HK-2 (cell line): ENCODE measurements around the gene NLRP9.

ENCODE experiments used
- DNase-seq: peaks from one replicate; pipeline ENCODE4 v3.0.0-alpha.2; 2018; ENCODE audit not compliant: unreplicated experiment

Gene NLRP9

DNA sequence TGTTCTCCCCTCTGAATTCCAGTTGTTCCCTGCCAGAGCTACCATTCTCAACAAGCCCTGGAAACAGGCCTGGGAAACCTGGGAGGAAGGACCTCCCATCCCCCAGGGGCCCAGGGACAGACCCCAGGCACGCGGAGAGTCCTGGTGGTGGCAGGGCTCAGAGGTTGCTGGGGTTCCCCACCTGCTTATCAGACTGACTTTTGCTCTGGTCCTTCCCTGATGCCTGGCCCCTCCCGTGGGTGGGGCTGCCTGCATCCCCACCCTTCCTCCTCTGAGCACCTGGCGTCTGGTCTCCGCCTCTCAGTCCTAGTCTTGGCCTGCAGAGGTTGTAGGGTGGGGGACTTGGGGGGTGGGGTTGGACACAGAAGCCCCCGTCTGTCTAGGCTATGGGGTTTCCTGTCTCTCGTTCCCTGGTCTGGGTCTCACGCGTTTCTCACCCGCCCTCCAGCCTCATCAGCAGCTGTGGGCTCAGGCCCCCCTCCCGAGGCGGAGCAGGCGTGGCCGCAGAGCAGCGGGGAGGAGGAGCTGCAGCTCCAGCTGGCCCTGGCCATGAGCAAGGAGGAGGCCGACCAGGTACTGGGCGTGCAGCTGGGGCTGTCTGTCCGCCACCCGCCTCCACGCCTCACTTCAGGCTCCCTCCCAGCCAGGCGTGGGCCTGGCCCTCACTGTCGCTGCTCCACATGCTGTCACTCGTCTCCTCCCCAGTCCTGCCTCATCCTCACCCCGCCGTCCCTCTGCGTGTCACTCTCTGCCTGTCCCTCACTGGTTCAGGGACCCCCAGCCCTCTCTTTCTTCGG lies 49.6 kb downstream of the NLRP9 start:
- no peak for DNase-seq

DNA sequence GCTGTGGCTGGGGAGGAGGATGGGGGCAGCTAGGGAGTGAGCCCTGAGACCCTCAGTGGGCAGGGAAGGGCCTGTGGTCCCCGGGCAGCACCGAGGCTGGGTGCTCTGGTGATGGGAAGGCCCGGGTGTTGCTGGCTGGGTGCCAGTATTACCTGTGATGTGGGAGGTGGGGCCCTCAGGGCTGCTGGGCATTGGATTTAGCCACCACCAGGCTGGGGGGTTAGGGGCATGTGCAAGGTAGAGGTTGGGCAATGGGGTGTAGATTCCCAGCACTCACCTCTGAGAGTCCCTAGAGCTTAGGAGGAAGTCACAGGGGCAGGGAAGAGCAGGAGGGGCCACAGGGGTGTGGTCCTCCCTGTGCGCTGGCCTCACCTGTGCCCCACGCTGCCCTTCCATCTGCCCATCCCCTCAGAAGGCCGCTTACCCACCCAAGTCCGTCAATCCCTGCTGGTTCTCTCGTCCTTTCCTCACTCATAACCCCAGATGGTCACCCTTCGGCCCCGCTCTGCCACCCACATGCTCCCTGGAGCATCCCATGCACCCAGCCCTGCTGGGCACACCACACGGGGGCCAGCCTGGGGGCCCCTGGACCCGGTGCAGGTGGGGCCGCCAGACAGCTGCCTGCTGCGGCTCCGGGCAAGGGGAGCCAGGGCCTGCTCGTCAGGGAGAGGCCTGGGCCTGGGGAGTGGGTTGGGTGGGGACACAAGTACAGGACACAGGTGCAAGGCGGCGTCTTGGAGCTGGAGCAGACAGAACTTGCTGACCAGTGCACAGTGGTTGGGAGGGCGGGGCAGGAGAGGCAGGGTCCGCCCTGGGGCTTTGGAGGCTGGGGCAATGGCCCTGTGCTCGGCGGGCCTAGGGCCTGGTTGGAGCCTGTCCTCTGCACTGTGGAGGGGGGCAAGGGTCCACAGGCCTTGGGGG lies 50.7 kb downstream of the NLRP9 start:
- DNase-seq, result no peak

DNA sequence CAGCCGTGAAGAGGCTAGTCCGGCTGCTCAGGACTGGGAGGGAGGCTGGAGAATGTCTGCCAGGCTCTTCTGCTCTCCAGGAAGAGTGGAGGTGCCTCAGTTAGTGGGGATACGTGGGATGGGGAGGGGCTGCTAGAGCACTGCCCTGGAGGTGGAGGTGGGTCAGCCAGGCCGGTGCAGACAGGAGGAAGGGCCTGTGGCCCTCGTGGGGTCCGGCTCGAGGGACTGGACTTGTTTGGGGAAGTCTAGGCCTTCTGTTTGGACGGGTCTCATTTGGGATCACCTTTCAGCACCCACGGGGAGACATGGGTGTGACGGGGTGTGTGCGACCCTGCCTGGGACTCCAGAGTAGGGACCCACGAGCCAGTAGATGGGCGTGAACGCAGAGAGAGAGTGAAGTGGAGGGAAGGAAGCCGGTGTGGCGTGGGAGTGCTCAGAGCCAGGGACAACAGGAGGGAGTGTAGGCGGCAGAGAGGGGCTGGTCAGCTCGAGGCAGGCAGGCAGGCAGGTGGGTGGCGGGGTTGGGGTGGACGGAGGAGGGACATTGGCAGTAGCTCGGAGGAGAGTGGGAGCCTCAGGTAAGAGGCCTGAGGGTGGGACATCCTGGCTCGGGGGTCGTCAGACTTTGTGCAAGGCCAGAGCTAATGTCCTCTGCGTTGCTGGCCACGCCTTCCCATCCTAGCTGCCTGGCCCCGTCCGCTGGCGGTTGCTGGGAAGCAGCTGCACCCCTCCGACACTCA lies 51.7 kb downstream of the NLRP9 start:
- DNase-seq, result no peak

DNA sequence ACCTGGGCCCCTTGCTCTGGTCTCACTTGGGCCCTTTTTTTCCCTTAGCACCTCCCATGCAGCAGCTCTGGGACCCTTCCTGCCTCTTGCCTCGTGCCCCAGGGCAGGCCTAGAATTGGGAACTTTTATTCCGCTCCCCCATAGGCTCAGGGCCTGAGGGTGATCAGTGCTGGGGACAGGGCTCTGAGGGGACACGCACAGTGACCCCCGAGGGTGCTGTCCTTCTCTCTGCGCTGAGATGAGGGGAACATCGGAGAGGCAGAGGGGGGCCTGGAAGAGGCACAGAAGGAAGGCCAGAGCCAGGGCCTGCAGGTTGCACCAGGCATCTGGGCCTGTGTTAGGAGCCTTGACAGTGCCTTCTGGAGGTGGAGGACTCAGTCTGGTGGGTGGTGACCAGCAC lies 52.4 kb downstream of the NLRP9 start:
- no peak for DNase-seq

DNA sequence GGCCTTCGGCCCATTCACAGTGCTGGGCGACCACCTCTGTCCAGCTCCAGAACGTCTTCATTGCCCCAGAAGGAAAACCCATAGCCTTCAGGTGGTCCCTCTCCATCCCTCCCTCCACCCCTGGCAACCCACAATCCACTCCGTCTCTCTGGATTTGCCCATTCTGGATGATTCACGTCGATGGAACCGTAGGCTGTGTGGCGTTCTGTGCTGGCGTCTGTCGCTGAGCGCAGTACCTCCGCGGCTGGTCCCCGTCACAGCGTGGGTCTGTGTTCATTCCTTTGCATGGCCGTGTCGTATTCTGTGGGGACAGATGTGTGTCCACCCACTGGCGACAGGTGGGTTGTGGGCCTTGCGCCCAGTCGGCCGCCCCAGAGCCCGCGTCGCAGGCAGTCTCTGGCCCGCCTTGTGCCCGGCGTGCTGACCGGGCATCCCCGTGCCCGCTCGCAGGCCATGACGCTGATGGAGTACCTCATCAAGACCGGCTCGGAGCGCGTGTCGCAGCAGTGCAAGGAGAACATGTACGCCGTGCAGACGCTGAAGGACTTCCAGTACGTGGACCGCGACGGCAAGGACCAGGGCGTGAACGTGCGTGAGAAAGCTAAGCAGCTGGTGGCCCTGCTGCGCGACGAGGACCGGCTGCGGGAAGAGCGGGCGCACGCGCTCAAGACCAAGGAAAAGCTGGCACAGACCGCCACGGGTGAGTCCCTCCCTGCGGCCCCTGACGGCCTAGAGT lies 53.1 kb downstream of the NLRP9 start:
- DNase-seq, result no peak

DNA sequence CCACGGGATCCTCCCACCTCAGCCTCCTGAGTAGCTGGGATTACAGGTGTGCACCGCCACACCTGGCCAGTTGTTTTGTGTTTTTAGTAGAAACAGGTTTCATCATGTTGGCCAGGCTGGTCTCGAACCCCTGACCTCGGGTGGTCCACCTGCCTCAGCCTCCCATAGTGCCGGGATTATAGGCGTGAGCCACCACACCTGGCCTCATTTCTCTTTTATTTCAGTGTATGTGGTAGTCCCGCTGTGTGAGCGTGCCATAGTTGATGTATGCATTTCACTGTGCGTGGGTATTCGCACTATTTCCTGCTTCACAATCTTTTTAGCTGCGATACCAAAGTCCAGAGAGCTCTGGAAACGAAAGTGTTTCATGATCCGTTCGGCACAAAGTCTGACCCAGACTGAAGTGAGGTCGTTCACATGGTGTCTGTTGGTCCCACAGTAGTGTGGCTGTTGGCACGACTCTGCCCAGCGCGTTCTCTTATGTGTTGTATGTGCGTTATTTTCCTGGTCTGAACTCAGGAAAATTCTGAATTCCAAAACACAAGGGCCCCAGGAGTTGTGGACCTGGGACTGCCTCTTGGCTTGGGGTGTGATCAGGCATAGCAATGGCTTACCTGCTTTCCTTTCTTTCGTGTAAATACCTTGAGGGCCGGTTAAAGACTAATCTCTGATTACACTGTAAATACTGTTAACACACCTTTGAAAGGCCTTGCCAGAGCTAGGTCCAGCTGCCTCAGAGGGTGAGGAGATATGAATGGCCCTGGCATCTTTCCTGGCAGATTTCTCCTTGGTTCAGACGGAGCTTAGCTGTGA lies 54.5 kb downstream of the NLRP9 start:
- no peak for DNase-seq

DNA sequence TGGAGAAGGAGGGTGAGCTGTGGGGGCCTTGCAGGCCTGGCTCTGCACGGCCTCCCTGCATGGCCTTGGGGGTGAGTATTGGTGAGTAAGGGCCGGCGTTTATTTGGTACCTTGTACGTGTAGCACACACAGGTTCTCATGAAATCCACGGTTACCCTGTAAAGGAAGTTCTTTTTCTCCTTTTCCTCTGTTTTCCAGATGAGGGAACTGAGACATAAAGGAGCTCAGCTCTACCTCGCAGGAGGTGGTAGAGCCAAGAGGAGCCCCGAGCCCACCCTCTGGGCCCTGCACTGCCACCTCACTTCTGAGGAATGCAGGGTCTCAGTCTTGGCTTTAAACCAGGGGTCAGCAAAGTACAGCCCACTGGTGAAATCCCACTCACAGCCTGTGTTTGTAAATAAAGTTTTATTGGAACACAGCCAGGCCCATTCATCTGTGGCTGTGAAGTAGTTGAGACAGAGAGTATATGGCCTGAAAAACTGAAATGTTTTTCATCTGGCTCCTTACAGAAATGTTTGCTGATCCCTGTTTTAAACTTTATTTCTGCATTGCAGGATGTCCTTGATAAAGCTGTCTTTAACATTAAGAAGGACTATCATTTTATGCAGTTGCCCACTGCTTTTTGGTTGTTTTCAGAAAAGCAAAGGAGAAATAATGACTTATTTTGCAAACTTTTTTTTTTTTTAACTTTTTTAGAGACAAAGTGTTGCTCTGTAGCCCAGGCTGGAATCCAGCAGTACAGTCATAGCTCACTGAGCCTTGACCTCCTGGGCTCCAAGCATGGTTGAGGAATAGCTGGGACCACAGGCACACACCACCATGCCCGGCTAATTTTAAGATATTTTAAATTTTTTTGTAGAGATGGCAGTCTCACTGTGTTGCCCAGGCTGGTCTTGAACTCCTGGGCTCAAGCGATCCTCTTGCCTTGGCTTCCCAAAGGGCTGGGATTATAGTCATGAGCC lies 56.8 kb downstream of the NLRP9 start:
- DNase-seq, result no peak

DNA sequence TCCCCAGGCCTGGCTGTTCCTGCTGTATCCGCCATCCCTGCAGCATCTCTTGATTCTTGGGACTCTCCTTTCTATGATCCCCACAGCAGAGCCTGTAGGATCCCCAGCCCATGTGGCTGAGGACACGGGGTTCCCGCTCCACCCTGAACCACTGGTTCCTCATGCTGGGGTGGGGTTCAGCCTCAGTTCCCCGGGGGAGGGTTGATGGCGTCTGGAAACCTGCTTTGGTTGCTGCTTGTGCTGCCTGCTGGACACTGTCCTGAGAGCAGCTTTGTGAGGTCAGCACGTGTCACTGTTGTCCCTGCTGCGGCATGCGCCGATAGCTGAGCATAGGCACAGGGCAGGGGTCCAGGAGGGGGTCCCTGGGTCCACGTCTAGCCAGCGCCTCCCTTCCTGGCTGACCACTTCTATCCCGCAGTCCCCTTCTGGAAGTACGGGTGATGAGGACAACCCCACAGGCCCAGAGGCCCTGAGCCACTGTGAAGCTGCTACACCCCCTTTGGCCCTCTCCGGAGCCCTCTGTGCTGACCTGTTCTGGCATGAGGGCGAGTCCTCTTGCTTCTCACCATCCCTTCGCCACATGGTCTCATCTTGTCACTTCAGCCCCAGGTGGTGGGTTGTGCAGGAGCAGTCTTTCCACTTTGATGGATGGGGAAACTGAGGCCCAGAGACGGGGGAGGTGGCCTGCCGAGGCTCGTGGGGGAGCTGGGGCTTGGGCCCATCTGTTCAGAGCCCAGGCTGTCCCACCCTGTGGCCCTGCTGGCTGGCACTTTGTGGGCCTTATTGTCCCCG lies 57.7 kb downstream of the NLRP9 start:
- no peak for DNase-seq

DNA sequence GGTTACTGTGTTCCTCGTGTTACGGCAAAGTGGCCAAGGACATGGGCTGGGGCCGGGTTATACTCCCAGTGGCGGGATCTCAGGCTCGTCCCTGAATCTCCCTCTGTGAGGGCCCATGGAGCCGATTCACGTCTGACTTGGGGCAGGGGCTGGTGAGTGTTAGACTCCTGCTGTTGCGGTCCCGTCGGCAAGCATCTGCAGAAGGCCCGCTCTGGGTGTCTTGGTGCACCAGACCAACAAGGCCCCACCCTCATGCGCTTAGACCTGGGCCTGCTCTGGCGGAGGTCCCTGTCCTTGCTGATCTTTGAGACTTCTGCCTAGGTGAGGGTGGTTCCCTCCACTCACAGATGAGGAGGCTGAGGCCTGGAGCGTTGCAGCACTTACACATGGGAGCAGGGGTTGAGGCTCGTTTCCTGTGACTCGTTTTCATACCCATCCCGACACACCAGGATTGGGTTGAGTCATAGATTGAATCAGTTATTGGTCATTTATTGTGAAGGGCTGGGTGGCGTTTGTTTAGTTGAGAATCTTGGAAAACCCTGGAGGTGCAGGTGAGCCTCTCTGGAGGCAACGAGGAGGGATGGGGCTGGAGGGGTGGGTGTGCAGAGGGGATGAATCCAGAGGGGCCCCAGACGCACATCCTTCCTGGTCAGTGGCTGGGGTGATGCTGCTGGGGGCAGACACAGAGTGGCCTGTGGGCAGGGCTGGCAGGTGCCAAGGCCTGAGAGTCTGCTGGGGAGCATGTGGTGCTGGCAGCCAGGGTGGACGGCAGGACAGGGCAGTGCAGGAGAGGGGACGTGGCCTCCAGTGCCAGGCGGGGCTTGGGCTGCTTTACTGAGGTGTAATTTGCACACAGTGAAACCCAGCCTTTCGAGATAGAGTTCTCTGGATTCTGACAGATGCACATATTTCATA lies 58.6 kb downstream of the NLRP9 start:
- peak; percentile 48 for DNase-seq

DNA sequence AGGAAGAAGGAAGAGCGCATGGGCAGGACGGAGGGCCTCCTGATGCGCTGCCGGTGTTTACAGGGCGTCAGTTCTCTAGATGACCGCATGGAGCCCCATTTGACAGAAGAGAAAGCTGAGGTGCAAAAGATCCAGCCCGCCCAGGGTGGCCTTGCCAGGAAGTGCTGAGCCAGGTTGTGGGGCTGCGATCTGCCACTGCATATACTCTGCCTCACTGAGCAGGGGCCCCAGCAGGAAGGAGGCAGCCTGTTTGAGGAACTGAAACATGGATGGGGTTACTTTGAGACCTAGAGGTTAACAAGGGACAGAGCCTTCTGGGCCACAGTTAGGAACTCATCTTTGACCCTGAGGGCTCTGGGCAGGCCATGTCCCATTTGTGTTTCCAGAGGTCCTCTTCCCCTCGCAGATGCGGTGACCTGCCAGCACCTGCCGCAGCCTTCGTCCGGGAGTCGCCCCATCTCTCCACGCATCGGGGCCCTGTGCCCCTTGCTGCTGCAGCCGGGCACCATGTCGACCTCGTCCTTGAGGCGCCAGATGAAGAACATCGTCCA lies 60.0 kb downstream of the NLRP9 start:
- DNase-seq, result no peak

DNA sequence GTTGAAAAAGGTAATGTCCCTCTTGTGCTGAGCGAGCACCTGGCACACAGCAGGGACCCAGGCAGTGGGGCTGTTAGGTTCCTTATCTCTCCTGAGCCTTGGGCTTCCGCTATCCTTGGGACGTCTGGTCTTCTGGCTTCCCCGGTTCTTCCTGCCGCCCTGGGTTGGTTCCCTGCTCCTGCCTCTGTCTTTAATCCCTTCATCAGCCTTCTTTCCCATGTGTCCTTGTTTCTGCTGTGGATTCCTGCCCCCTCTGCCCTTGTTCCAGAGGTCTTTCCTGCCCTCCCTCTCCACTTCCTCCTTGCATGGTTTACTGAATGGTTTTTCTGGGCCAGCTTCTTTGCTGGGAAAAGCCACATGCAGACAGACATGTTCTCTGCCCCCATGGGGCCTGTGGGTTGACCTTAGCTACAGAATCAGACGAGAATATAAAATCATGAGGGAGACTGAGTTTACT lies 60.6 kb downstream of the NLRP9 start:
- DNase-seq, result no peak

DNA sequence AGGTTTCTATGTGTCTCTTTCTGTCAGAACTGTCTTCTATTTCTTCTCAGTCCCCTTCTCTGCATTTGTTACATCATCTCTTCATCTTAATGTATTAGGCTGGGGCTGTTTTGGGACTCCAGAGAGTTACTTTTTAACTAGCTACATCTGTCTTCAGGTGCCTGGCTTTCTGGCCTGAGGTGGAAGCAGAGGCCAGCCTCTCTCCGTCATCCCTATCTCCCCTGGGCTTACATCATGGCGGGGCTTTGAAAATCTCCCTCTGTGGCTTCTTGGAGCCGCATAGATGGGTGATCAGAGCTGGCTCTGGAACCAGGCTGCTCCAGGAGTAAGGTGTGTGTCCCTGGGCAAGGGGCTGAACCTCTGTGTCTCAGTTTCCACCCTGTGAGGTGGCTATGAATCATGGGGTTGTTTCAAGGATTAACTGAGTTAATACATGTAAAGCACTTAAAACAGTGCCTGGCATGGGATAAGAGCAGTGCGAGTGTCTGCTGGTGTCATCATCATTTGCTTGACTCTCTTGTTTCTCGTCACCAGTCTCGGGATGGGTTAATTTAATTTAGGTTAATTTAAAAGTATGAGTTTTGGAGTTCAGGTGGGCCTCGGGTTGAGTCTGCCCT lies 61.2 kb downstream of the NLRP9 start:
- DNase-seq, result no peak

DNA sequence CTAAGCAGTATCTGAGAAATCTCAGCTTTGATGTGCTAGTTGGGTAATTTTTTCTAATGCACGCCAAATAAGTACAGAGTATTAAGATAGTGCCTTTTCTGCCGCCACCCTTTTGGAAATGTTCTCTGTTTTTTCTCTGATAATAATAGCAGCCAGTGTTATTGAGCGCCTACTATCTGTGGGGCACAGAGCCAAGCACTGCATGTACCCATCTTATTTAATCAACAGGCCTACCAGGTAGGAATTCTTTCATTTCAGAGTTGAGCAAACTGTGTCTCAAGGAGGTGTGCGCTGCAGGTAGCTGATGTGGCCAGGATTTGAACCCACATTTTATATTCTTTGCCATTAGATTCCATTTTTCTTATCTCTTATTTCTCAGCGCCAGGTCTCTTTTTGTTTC lies 61.8 kb downstream of the NLRP9 start:
- no peak for DNase-seq

DNA sequence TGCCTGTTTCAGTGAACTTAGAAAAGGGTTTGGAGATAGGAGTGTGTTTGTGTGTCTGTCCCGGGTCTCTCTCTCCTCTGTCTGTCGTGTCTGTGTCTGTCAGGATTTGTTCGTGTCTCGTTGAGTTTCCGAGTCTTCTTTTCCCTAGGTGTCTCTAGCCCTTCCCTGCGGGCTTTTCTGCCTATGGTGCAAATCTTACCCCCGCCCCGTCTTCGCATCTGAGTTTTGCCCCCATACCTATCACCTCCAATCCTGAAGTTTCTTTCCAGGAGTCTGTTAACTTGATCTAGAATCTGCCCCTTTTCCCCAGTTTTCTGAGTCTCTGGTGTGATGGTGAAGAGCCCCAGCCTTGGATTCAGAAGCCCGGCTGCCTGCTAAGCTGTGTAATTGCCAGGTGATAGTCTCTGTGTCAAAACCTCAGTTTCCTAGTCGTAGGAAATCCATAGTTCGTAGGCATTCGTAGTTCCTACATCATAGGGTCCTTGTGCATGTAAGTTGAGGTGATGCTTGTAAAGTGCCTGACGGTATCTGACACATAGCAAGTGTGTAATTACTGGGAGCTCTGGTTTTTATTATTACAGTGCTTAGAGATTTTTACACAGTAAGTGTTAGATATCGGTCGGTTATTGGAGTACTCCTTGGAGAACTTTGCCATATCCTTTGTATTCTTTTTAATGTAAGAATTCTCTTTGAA lies 62.4 kb downstream of the NLRP9 start:
- DNase-seq, result no peak

DNA sequence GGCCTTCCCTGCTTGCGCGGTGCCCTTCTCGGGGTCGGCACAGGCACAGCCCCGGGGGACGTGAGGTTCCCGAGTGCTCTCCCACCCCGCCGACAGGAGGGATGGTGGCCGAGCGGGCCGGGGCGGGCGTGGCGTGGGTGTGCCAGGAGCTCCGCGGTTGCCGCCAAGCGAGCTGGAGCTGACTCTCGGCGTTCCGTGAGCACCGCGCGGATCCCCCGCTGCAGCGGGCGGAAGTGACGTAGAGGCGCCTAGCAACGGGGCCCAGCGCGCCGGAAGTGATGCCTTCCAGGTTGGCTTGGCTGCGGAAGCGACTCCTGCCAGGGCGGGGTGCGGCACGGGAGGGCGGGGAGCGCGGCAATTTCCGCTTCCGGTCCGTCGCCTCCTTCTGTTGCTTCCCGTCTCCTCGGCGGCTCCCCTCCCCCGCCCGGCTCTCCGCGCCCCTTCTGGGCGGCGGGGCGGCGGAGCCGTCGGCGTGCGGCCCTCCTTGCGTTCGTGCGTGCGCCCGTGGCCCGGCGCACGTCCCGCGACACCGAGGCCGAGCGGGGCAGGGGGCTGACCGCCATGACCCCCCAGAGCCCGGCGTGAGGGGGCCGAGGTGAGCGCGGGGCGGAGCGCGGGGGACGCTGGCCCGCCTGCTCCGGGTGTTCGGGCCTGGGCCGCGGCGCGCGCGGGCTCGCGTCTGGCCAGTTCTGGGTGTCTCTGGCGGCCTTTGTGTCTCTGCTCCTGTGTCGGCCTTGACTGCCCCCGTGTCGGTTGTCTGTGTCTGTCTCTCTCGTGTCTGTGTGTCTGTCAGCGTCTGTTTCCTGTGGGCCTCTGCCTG lies 63.2 kb downstream of the NLRP9 start, which contains the start of gene EPN1:
EPN1 (plus strand) TSS at position 386 of the 820 bp plus-strand sequence. CDS start 3,402 bp downstream, outside the sequence.
- peak; percentile 99 for DNase-seq
